CD8-positive, alpha-beta memory T cell (primary cell): ENCODE data around the gene PHC2. TPM values are rescaled to one million over a fixed set of nuclear protein-coding genes. Genes with fewer than 3 reads are reported as not detected.

Source experiments
- CTCF ChIA-PET: fragments of 350-600 bp; sonication (Branson Sonifier 250); formaldehyde crosslinking; loops from one replicate; lab custom pipeline; 2021; ENCODE audit warnings: antibody characterized with exemption; lab: Charles Lee
- POLR2A ChIA-PET: fragments of 350-600 bp; sonication (Branson Sonifier 250); formaldehyde crosslinking; loops from one replicate; lab custom pipeline; 2021; ENCODE audit warnings: antibody characterized with exemption; lab: Charles Lee
- DNase-seq, 5 donors: peaks; one replicate each; pipeline versions ENCODE4 v3.0.0 to v3.0.0-alpha.2; 2020 to 2022; ENCODE audit warnings: mixed read lengths in 1 of 5
- H3K27ac ChIP-seq: one replicate; pipeline ENCODE4 v1.7.0; 2013; ENCODE audit warnings: low read depth, mild to moderate bottlenecking, low read length, moderate library complexity
- H3K27me3 ChIP-seq: 2 replicates; pipeline ENCODE4 v1.7.0; 2013; ENCODE audit warnings: low read length, mild to moderate bottlenecking; ENCODE audit not compliant: insufficient read depth, poor library complexity, severe bottlenecking
- H3K36me3 ChIP-seq: 2 replicates; pipeline ENCODE4 v1.7.0; 2013; ENCODE audit warnings: mild to moderate bottlenecking, low read length, moderate library complexity; ENCODE audit not compliant: insufficient read depth
- H3K4me1 ChIP-seq: 2 replicates; pipeline ENCODE4 v1.7.0; 2013; ENCODE audit warnings: mild to moderate bottlenecking, low read length, moderate library complexity; ENCODE audit not compliant: insufficient read depth
- H3K4me3 ChIP-seq: 2 replicates; pipeline ENCODE4 v1.7.0; 2013; ENCODE audit warnings: mild to moderate bottlenecking, low read length
- H3K9me3 ChIP-seq: 2 replicates; pipeline ENCODE4 v1.7.0; 2013; ENCODE audit warnings: mild to moderate bottlenecking, low read length
- H3K27ac Mint-ChIP-seq, 8 donors: one replicate each; pipeline ENCODE4 v1.8.0; 2020 to 2021; ENCODE audit warnings: mixed read lengths in 8 of 8, mild to moderate bottlenecking in 6 of 8, inconsistent platforms in 3 of 8, moderate library complexity in 3 of 8
- H3K27me3 Mint-ChIP-seq, 2 donors: one replicate each; pipeline ENCODE4 v1.8.0; 2020 to 2021; ENCODE audit warnings: mixed read lengths in 2 of 2, mild to moderate bottlenecking in 1 of 2, moderate library complexity in 1 of 2
- H3K36me3 Mint-ChIP-seq, 3 donors: one replicate each; pipeline ENCODE4 v1.8.0; 2020 to 2021; ENCODE audit warnings: mixed read lengths in 3 of 3, inconsistent platforms in 1 of 3, mild to moderate bottlenecking in 1 of 3
- H3K4me1 Mint-ChIP-seq, 3 donors: one replicate each; pipeline ENCODE4 v1.8.0; 2020 to 2021; ENCODE audit warnings: mixed read lengths in 3 of 3, inconsistent platforms in 1 of 3, mild to moderate bottlenecking in 1 of 3
- H3K4me3 Mint-ChIP-seq, 7 donors: one replicate each; pipeline ENCODE4 v1.8.0; 2020 to 2021; ENCODE audit warnings: mixed read lengths in 7 of 7, mild to moderate bottlenecking in 6 of 7, moderate library complexity in 4 of 7, inconsistent platforms in 2 of 7
- H3K9me3 Mint-ChIP-seq, 5 donors: one replicate each; pipeline ENCODE4 v1.8.0; 2020 to 2022; ENCODE audit warnings: mixed read lengths in 5 of 5, mild to moderate bottlenecking in 3 of 5, moderate library complexity in 2 of 5, inconsistent platforms in 1 of 5
- polyA plus RNA-seq: library from polyadenylated mRNA; unstranded; fragments of 300-500 nt; fragmentation: Illumina TruSeq; gene quantifications from one replicate; pipeline ENCODE4 v1.2.3, GENCODE V29; 2021
- total RNA-seq, 2 experiments: library from RNA; stranded (reverse); gene quantifications; one replicate each; pipeline ENCODE4 v1.2.3, GENCODE V29; 2021

Gene PHC2
- total and polyA plus RNA-seq, 3 experiments from 2014 or later, result 25.5 to 34.2 (median 25.8) TPM

- Mint-ChIP-seq H3K27me3 (peaks cover 8 to 62% of the 10 kb centered on the region in 2 donors), H3K36me3 (peaks cover 0 to 5% (median 4%) of the 10 kb centered on the region in 3 donors), H3K9me3 (no peaks in the 10 kb centered on the region)
Observed at GRCh38 chr1:33443705-33444180, 12.8 kb upstream of the PHC2 start.

GRCh38 chr1:33443080-33443704 is 12.3 kb upstream of the PHC2 start:
- H3K36me3 Mint-ChIP-seq, result peaks cover 0 to 5% (median 4%) of the 10 kb centered on the region in 3 donors

More at GRCh38 chr1:33443705-33444180, 12.8 kb upstream of the PHC2 start:
- H3K27me3 ChIP-seq, result no peaks in the 10 kb centered on the region
- no peaks in the 10 kb centered on the region for H3K36me3 ChIP-seq
- Mint-ChIP-seq H3K4me1 (no peaks in the 10 kb centered on the region), H3K27ac (no peak overlapping the region), H3K4me3 (no peak overlapping the region)
- POLR2A ChIA-PET, result no interaction called here
- no peak overlapping the region for H3K4me3 ChIP-seq
- H3K9me3 ChIP-seq, result no peaks in the 10 kb centered on the region
- CTCF ChIA-PET, result interaction anchor here (0.9 kb wide), 1 partner anchor 27 kb away, joined by 3 read pairs; no protein-coding TSS in a partner anchor
- no peak overlapping the region for H3K27ac ChIP-seq
- DNase-seq, result no peak
- no peaks in the 10 kb centered on the region for H3K4me1 ChIP-seq

GRCh38 chr1:33442141-33442540 is 11.2 kb upstream of the PHC2 start:
- Mint-ChIP-seq H3K27ac (peak overlapping the region in 1 of 8 donors; percentile 16), H3K4me3 (no peak overlapping the region), H3K4me1 (no peaks in the 10 kb centered on the region), H3K27me3 (peaks cover 4 to 54% of the 10 kb centered on the region in 2 donors), H3K36me3 (peaks cover 0 to 5% (median 4%) of the 10 kb centered on the region in 3 donors), H3K9me3 (no peaks in the 10 kb centered on the region)
- Histone ChIP-seq H3K36me3 (no peaks in the 10 kb centered on the region), H3K9me3 (no peaks in the 10 kb centered on the region), H3K4me3 (no peak overlapping the region), H3K27me3 (no peaks in the 10 kb centered on the region), H3K27ac (no peak overlapping the region), H3K4me1 (no peaks in the 10 kb centered on the region)
- ChIA-PET CTCF (no interaction called here), POLR2A (interaction anchor here (0.6 kb wide), 1 partner anchor 642 kb away, joined by 3 read pairs; no protein-coding TSS in a partner anchor)
- no peak for DNase-seq

More at GRCh38 chr1:33443080-33443704, 12.3 kb upstream of the PHC2 start:
- no peaks in the 10 kb centered on the region for H3K9me3 Mint-ChIP-seq
- H3K36me3 ChIP-seq, result no peaks in the 10 kb centered on the region
- no peak overlapping the region for H3K4me3 ChIP-seq
- POLR2A ChIA-PET, result no interaction called here
- H3K27me3 ChIP-seq, result no peaks in the 10 kb centered on the region
- no peaks in the 10 kb centered on the region for H3K4me1 Mint-ChIP-seq
- CTCF ChIA-PET, result interaction anchor here (0.9 kb wide), 1 partner anchor 28 kb away, joined by 3 read pairs; no protein-coding TSS in a partner anchor
- H3K27ac Mint-ChIP-seq, result peak overlapping the region in 2 of 8 donors; percentile 2 to 66
- no peaks in the 10 kb centered on the region for H3K9me3 ChIP-seq
- no peak overlapping the region for H3K27ac ChIP-seq
- H3K4me3 Mint-ChIP-seq, result no peak overlapping the region
- H3K27me3 Mint-ChIP-seq, result peaks cover 8 to 62% of the 10 kb centered on the region in 2 donors
- no peaks in the 10 kb centered on the region for H3K4me1 ChIP-seq
- DNase-seq, result no peak

GRCh38 chr1:33441088-33441745 is 10.3 kb upstream of the PHC2 start:
- H3K9me3 Mint-ChIP-seq, result no peaks in the 10 kb centered on the region
- no peak overlapping the region for H3K27ac ChIP-seq
- no peak overlapping the region for H3K4me3 Mint-ChIP-seq
- no peak overlapping the region for H3K4me3 ChIP-seq
- no peak for DNase-seq
- ChIA-PET POLR2A (no interaction called here), CTCF (no interaction called here)
- peak overlapping the region in 1 of 8 donors; percentile 14 for H3K27ac Mint-ChIP-seq
- H3K4me1 Mint-ChIP-seq, result no peaks in the 10 kb centered on the region
- peaks cover 0 to 3% (median 1%) of the 10 kb centered on the region in 3 donors for H3K36me3 Mint-ChIP-seq
- H3K27me3 Mint-ChIP-seq, result peaks cover 4 to 50% of the 10 kb centered on the region in 2 donors
- H3K36me3 ChIP-seq, result no peaks in the 10 kb centered on the region
- no peaks in the 10 kb centered on the region for H3K27me3 ChIP-seq
- H3K4me1 ChIP-seq, result no peaks in the 10 kb centered on the region
- H3K9me3 ChIP-seq, result no peaks in the 10 kb centered on the region

- no peaks in the 10 kb centered on the region for H3K4me1 Mint-ChIP-seq
- DNase-seq, result no peak
- H3K27me3 Mint-ChIP-seq, result peaks cover 4 to 42% of the 10 kb centered on the region in 2 donors
- H3K9me3 Mint-ChIP-seq, result no peaks in the 10 kb centered on the region
- no peak overlapping the region for H3K27ac Mint-ChIP-seq
- ChIA-PET POLR2A (no interaction called here), CTCF (no interaction called here)
- H3K36me3 Mint-ChIP-seq, result no peaks in the 10 kb centered on the region
- H3K27ac ChIP-seq, result no peak overlapping the region
- no peak overlapping the region for H3K4me3 Mint-ChIP-seq
- no peaks in the 10 kb centered on the region for H3K4me1 ChIP-seq
- H3K9me3 ChIP-seq, result no peaks in the 10 kb centered on the region
- H3K36me3 ChIP-seq, result no peaks in the 10 kb centered on the region
- no peak overlapping the region for H3K4me3 ChIP-seq
- no peaks in the 10 kb centered on the region for H3K27me3 ChIP-seq
Observed at GRCh38 chr1:33439662-33440061, 8.8 kb upstream of the PHC2 start.

GRCh38 chr1:33438364-33439160 is 7.7 kb upstream of the PHC2 start:
- H3K27me3 ChIP-seq, result no peaks in the 10 kb centered on the region
- no peaks in the 10 kb centered on the region for H3K9me3 ChIP-seq
- ChIA-PET CTCF (no interaction called here), POLR2A (no interaction called here)
- Mint-ChIP-seq H3K27me3 (peaks cover 4 to 42% of the 10 kb centered on the region in 2 donors), H3K36me3 (no peaks in the 10 kb centered on the region), H3K27ac (no peak overlapping the region), H3K4me3 (no peak overlapping the region), H3K9me3 (no peaks in the 10 kb centered on the region), H3K4me1 (no peaks in the 10 kb centered on the region)
- no peak overlapping the region for H3K27ac ChIP-seq
- H3K36me3 ChIP-seq, result no peaks in the 10 kb centered on the region
- no peak for DNase-seq
- no peak overlapping the region for H3K4me3 ChIP-seq
- H3K4me1 ChIP-seq, result no peaks in the 10 kb centered on the region

- no peak for DNase-seq
- Mint-ChIP-seq H3K4me3 (no peak overlapping the region), H3K27me3 (peaks cover 4 to 30% of the 10 kb centered on the region in 2 donors), H3K27ac (no peak overlapping the region), H3K9me3 (no peaks in the 10 kb centered on the region), H3K36me3 (no peaks in the 10 kb centered on the region), H3K4me1 (no peaks in the 10 kb centered on the region)
- Histone ChIP-seq H3K9me3 (no peaks in the 10 kb centered on the region), H3K27me3 (no peaks in the 10 kb centered on the region), H3K4me3 (no peak overlapping the region), H3K4me1 (no peaks in the 10 kb centered on the region), H3K27ac (no peak overlapping the region), H3K36me3 (no peaks in the 10 kb centered on the region)
- CTCF ChIA-PET, result no interaction called here
- POLR2A ChIA-PET, result no interaction called here
Observed at GRCh38 chr1:33436557-33437285, 5.8 kb upstream of the PHC2 start.
